ENCODE results near the gene SLC30A5. TPM values are rescaled to one million over a fixed set of nuclear protein-coding genes. Genes with fewer than 3 reads are reported as not detected.
"Not testable (repeated sequence)": the region's sequence is repeated elsewhere in the genome, so short reads cannot be mapped to it uniquely, and the experiment has no call there.

Gene SLC30A5
- 10 to 100 TPM; 72.1 to 88.7 (median 80.2) TPM for polyA plus RNA-seq (ENCODE audit: insufficient read depth in 1 of 5, insufficient read length in 5 of 5, low replicate concordance in 1 of 5)
- long read RNA-seq, donor 1, full-length matches to known transcripts, result 22 of 22 reads
- long read RNA-seq, donor 1, partial matches to known transcripts, result 0 of 22 reads
- long read RNA-seq, donor 1, other reads (novel, unspliced or antisense), result 0 of 22 reads
- long read RNA-seq, donor 2, full-length matches to known transcripts, result 7 of 13 reads
- long read RNA-seq, donor 2, partial matches to known transcripts, result 6 of 13 reads
- long read RNA-seq, donor 2, other reads (novel, unspliced or antisense), result 0 of 13 reads
- long read RNA-seq, donor 3, full-length matches to known transcripts, result 8 of 8 reads
- long read RNA-seq, donor 3, partial matches to known transcripts, result 0 of 8 reads
- long read RNA-seq, donor 3, other reads (novel, unspliced or antisense), result 0 of 8 reads
- long read RNA-seq, donor 4, full-length matches to known transcripts, result 12 of 12 reads
- long read RNA-seq, donor 4, partial matches to known transcripts, result 0 of 12 reads
- long read RNA-seq, donor 4, other reads (novel, unspliced or antisense), result 0 of 12 reads
- long read RNA-seq, donor 5, full-length matches to known transcripts, result 11 of 16 reads
- long read RNA-seq, donor 5, partial matches to known transcripts, result 5 of 16 reads
- long read RNA-seq, donor 5, other reads (novel, unspliced or antisense), result 0 of 16 reads
- long read RNA-seq, donor 6, full-length matches to known transcripts, result 18 of 18 reads
- long read RNA-seq, donor 6, partial matches to known transcripts, result 0 of 18 reads
- long read RNA-seq, donor 6, other reads (novel, unspliced or antisense), result 0 of 18 reads
- long read RNA-seq, donor 7, full-length matches to known transcripts, result 14 of 14 reads
- long read RNA-seq, donor 7, partial matches to known transcripts, result 0 of 14 reads
- long read RNA-seq, donor 7, other reads (novel, unspliced or antisense), result 0 of 14 reads
- long read RNA-seq, donor 8, full-length matches to known transcripts, result 5 of 5 reads
- long read RNA-seq, donor 8, partial matches to known transcripts, result 0 of 5 reads
- long read RNA-seq, donor 8, other reads (novel, unspliced or antisense), result 0 of 5 reads

GRCh38 chr5:69093771-69094482, at the start of gene SLC30A5:
Gene SLC30A5, plus strand, starts transcription at chr5:69094014. Its CDS starts 242 bp downstream, at chr5:69094256.
- DNase-seq, result peak; percentile 98 to 99

DNA sequence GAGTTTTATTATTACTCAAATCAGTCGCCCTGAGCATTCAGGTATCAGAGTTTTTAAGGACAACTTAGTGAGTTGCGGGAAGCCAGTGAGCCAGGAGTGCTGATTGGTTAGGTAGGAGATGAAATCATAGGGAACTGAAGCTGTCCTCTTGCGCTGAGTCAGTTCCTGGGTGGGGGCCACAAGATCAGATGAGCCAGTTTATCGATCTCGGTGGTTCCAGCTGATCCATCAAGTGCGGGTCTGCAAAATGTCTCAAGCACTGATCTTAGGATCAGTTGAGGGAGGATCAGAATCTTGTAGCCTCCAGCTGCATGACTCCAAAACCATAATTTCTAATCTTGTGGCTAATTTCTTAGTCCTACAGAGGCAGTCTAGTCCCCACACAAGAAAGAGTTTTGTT, 48.6 kb upstream of the SLC30A5 start:
- not testable (repeated sequence) for DNase-seq

DNA sequence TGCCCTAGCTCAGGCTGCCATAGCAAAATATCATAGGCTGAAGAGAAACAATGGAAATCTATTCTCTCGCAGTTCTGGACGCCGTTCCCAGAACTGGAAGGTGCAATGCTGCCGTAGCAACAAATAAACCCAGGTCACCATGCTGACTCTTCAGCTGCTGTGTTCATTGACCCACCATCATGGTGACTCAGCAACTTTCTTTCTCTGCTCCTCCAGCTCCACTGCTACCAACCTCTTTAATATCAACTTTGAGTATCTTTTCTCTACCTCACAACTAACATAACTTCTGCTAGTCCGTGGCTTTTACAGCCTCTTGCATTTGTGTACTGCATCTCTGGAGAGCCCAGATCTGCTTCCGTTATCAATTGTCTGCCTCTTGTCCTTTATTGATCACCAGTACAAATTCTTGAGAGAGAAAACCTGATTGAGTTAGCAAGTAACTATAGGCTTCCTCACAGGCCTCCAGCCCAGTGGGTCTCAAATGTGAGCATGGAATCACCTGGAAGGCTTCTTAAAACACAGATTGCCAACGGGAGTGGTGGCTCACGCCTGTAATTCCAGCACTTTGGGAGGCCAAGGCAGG, 47.3 kb upstream of the SLC30A5 start:
- DNase-seq, result no peak

DNA sequence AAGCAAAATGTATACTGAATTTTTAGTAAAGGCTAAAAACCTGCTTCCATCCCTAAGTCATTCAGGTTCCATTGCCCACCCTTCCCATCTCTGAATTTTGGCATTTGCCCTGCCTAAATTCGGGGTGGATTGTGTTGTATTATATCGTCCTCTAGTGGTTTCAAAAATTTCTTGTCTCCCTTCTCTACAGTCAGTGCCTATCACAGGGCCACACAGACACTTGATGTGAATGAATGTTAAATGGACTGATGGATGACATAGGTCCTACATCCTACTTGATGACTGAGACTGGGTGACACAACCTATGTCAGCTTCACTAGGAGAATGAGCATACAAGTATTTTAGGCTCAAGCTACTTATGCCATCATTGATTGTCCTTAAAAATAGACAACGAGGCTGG, 45.6 kb upstream of the SLC30A5 start:
- peak in 1 of 2 donors; percentile 3 for DNase-seq

GRCh38 chr5:69049151-69049550, 44.7 kb upstream of the SLC30A5 start:
- DNase-seq, result no peak

DNA sequence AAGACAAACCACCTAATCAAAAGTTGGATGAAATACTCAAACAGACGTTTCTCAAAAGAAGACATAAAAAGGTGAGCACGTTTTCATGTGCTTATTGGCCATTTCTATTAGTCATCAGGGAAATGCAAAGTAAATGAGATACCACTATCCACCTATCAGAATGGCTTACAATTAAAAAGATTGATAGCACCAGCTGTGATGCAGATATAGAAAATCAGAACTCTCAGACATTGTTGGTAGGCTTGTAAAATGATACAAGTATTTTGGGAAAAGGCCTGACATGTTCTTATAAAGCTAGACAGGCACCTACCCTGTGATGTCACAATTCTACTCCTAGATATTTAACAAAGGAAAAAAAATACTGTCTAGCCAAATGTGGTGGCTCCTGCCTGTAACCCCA, 44.0 kb upstream of the SLC30A5 start:
- DNase-seq, result no peak

- DNase-seq, result no peak
Measured at GRCh38 chr5:69050214-69050613, 43.6 kb upstream of the SLC30A5 start.

DNA sequence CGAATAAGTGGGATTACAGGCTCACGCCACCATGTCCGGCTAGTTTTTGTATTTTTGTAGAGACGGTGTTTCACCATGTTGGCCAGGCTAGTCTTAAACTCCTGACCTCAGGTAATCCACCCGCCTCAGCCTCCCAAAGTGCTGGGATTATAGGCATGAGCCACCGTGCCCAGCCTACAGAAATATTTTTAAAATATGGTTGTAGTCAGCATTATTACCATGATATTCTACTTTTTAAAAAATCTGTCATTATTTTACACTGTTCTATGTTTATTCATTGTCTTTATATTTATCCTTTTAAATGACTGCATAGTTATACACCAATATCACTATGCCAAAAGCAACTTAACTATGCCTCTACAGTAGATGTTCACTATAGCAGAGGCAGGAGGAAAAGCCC, 41.6 kb upstream of the SLC30A5 start:
- no peak for DNase-seq

DNA sequence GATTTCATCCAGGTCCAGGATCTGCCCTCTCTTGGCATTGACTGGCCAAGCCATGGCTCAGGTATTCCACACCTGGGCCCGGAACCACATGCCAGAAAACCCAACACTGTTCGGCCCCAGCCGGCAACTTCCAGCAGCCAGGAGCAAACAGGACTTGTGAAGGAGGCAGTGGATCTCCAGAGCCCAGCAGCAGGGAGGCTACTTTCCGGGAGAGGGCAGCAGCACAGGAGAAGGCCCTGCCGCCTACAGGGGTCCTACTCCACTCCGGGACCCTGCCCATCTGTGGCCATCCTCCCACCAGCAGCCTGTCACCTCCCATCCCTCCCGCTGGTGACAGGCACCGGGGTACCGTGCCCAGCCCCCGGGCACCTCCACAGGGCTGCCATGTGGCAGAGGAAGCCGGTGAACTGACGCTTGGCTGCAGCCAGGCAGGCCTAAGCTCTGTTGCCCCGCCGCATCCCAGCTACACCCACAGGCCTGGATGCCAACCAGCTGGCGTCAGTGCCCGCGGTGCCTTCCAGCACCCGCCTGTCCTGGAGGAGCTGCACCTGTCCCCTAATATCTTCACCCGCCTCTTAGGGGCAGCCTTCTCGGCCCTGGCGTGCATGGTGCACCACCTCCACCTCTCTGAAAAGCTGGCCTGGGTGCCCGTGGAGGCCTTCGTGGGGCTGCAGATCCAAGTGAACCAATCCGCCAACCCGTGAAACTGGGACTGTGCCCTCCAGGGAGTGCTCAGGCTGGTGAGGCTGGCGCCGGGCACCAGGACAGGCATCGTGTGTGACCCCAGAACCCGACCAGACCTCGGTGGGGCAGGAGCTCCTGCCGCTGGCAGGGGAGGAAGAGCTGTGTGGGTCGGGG, 18.9 kb upstream of the SLC30A5 start:
- no peak for DNase-seq

- DNase-seq, result no peak
Measured at GRCh38 chr5:69075522-69076179, 18.2 kb upstream of the SLC30A5 start.

DNA sequence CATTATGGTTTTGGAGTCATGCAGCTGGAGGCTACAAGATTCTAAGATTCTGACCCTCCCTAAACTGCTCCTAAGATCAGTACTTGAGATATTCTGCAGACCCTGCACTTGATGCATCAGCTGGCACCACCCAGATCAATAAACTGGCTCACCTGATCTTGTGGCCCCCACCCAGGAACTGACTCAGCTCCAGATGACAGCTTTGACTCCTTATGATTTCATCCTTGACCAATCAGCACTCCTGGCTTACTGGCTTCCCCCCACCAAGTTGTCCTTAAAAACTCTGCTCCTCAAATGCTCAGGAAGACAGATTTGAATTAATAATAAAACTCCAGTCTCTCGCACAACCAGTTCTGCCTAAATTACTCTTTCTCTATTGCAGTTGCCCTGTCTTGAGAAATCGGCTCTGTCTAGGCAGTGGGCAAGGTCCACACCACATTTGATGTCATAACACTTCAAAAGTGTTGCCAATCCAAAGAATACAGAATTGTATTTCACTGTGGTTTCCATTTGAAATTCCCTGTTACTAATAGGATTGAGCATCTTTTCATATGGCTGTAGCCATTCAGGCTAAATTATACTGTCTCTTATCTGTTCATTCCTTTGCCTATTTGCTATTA, 14.8 kb upstream of the SLC30A5 start:
- DNase-seq, result no peak

GRCh38 chr5:69079556-69079955, 14.3 kb upstream of the SLC30A5 start:
- DNase-seq, result no peak

GRCh38 chr5:69083412-69083811, 10.4 kb upstream of the SLC30A5 start:
- DNase-seq, result no peak

- no peak for DNase-seq
Measured at GRCh38 chr5:69084195-69084594, 9.6 kb upstream of the SLC30A5 start.

- DNase-seq, result no peak
Measured at GRCh38 chr5:69084903-69085302, 8.9 kb upstream of the SLC30A5 start.

- DNase-seq, result no peak
Measured at GRCh38 chr5:69086206-69086605, 7.6 kb upstream of the SLC30A5 start.

GRCh38 chr5:69088006-69088405, 5.8 kb upstream of the SLC30A5 start:
- DNase-seq, result not testable (repeated sequence)

GRCh38 chr5:69090158-69090557, 3.7 kb upstream of the SLC30A5 start:
- DNase-seq, result no peak

DNA sequence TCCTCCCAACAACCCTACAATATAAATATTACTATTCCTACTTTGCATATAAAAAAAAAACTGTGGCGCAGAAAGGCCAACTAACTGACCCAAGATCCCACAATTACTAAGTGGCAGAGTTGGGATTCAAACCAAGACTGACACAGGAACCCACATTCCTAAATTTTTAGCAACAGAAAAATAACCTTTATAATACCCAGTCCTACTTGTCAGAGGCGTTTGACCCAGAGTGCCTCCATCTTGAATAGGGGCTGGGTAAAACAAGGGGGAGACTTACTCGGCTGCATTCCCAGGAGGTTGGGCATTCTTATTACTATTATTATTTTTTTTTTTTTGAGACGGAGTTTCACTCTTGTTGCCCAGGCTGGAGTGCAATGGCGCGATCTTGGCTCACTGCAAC, 2.0 kb upstream of the SLC30A5 start:
- DNase-seq, result no peak

All from right lung (tissue), 10 donors.